ENCODE results near the gene ADK.

Gene ADK

GRCh38 chr10:74431816-74432215 lies 280.8 kb downstream of the ADK start:
- TF ChIP-seq, protein P1, sequence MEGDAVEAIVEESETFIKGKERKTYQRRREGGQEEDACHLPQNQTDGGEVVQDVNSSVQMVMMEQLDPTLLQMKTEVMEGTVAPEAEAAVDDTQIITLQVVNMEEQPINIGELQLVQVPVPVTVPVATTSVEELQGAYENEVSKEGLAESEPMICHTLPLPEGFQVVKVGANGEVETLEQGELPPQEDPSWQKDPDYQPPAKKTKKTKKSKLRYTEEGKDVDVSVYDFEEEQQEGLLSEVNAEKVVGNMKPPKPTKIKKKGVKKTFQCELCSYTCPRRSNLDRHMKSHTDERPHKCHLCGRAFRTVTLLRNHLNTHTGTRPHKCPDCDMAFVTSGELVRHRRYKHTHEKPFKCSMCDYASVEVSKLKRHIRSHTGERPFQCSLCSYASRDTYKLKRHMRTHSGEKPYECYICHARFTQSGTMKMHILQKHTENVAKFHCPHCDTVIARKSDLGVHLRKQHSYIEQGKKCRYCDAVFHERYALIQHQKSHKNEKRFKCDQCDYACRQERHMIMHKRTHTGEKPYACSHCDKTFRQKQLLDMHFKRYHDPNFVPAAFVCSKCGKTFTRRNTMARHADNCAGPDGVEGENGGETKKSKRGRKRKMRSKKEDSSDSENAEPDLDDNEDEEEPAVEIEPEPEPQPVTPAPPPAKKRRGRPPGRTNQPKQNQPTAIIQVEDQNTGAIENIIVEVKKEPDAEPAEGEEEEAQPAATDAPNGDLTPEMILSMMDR (IDR thresholded peaks at IDR 0.05; ENCODE audit: insufficient read depth, low read length): no peak
- no peaks in the 10 kb centered on the region for H3K27me3 ChIP-seq (ENCODE audit: insufficient read depth, poor library complexity, severe bottlenecking)
- H3K27ac ChIP-seq (replicated peaks): no peak overlapping the region
- no peak overlapping the region for H3K4me3 ChIP-seq (replicated peaks; ENCODE audit: insufficient read depth, low read length)
- no peak for DNase-seq (ENCODE audit: low read depth in 1 of 2, low spot score in 1 of 2)

DNA sequence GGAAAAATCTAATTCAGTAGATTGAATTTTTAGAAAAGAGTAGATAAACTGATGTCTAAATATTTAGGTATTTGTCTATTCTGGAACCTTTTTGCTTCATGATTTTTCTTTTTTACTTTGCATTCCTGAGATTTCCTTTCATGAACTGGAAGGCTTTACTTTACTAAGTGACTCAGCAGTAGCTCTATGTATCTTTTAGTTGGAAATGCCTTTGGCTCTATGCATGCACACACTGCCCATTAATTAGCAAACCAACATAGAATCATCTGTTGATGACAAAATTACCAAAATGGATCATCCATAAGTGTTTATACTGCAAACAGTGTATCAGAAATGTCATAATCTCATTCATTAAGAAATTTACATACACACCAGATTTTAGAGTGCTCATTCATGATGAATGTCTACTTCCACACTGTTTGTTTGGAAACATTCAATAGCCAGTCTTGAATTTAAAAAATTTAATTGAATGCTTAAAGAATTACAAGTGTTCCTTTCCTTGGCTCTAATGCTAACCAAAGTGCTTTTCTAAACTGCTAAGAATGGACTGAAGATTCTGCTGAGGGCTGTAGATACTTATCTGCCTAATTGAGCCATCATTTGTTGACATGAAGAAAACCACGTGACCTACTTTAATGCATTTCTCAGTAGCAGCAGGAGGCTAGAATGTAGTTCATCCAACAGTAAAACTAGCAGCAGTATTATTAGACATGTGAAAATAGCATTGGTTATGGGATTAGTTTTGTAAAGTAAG lies 282.0 kb downstream of the ADK start:
- no peak overlapping the region for H3K4me3 ChIP-seq (replicated peaks; ENCODE audit: insufficient read depth, low read length)
- TF ChIP-seq, protein P2, sequence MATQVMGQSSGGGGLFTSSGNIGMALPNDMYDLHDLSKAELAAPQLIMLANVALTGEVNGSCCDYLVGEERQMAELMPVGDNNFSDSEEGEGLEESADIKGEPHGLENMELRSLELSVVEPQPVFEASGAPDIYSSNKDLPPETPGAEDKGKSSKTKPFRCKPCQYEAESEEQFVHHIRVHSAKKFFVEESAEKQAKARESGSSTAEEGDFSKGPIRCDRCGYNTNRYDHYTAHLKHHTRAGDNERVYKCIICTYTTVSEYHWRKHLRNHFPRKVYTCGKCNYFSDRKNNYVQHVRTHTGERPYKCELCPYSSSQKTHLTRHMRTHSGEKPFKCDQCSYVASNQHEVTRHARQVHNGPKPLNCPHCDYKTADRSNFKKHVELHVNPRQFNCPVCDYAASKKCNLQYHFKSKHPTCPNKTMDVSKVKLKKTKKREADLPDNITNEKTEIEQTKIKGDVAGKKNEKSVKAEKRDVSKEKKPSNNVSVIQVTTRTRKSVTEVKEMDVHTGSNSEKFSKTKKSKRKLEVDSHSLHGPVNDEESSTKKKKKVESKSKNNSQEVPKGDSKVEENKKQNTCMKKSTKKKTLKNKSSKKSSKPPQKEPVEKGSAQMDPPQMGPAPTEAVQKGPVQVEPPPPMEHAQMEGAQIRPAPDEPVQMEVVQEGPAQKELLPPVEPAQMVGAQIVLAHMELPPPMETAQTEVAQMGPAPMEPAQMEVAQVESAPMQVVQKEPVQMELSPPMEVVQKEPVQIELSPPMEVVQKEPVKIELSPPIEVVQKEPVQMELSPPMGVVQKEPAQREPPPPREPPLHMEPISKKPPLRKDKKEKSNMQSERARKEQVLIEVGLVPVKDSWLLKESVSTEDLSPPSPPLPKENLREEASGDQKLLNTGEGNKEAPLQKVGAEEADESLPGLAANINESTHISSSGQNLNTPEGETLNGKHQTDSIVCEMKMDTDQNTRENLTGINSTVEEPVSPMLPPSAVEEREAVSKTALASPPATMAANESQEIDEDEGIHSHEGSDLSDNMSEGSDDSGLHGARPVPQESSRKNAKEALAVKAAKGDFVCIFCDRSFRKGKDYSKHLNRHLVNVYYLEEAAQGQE (IDR thresholded peaks at IDR 0.05; ENCODE audit: insufficient replicate concordance, low read depth): no peak
- TF ChIP-seq SPI1 (IDR thresholded peaks at IDR 0.05; ENCODE audit: borderline replicate concordance, low read depth) (no peak), POLR2AphosphoS5 (IDR thresholded peaks at IDR 0.05; ENCODE audit: low read depth) (no peak), GABPA (IDR thresholded peaks at IDR 0.05; ENCODE audit: low read depth) (no peak)
- TF ChIP-seq, protein P1 (IDR thresholded peaks at IDR 0.05; ENCODE audit: insufficient read depth, low read length): no peak
- no peak overlapping the region for H3K27ac ChIP-seq (replicated peaks)
- DNase-seq (ENCODE audit: low read depth in 1 of 2, low spot score in 1 of 2): no peak
- H3K27me3 ChIP-seq (ENCODE audit: insufficient read depth, poor library complexity, severe bottlenecking): no peaks in the 10 kb centered on the region

DNA sequence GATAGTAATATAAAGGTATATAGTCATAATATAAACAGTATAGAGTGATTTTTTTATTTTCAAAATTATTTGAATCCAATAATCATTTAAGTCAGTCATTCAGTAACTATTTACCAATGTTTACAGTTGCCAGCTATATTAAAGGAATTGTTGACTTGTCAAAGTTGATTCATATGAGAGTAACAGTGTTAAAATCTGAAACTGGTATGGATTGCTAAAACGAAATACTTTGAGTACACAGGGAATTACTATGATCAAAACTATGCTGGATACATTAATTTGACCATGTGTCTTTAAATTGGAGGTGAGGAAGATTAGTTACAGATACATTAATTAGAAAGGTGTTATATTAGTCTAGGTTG lies 282.6 kb downstream of the ADK start:
- no peak for DNase-seq (ENCODE audit: low read depth in 1 of 2, low spot score in 1 of 2)
- H3K27me3 ChIP-seq (ENCODE audit: insufficient read depth, poor library complexity, severe bottlenecking): no peaks in the 10 kb centered on the region
- no peak overlapping the region for H3K4me3 ChIP-seq (replicated peaks; ENCODE audit: insufficient read depth, low read length)
- TF ChIP-seq GABPA (IDR thresholded peaks at IDR 0.05; ENCODE audit: low read depth) (no peak), POLR2AphosphoS5 (IDR thresholded peaks at IDR 0.05; ENCODE audit: low read depth) (no peak), SPI1 (IDR thresholded peaks at IDR 0.05; ENCODE audit: borderline replicate concordance, low read depth) (no peak)
- TF ChIP-seq, protein P2 (IDR thresholded peaks at IDR 0.05; ENCODE audit: insufficient replicate concordance, low read depth): no peak
- TF ChIP-seq, protein P1 (IDR thresholded peaks at IDR 0.05; ENCODE audit: insufficient read depth, low read length): no peak
- no peak overlapping the region for H3K27ac ChIP-seq (replicated peaks)

DNA sequence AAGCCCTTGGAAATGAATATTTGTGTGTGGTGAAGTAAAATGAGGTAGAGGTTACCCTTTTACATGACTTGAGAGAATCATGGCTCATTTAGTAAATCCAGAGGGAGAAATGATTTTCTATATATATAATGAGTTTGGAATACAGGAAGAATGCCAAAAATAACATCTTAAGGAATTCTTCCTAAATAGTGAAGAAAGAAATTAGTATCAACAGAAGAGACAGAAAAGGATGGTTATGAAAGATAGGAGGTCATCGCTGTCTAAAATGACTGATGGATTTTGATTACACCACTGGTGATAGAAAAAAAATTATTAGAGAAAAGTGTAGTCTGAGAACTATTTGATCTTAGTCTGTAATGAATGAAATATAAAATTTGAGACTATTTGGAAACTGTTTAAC lies 283.0 kb downstream of the ADK start:
- Histone ChIP-seq H3K27me3 (ENCODE audit: insufficient read depth, poor library complexity, severe bottlenecking) (no peaks in the 10 kb centered on the region), H3K4me3 (replicated peaks; ENCODE audit: insufficient read depth, low read length) (no peak overlapping the region), H3K27ac (replicated peaks) (no peak overlapping the region)
- no peak for DNase-seq (ENCODE audit: low read depth in 1 of 2, low spot score in 1 of 2)
- no peak for TF ChIP-seq POLR2AphosphoS5 (IDR thresholded peaks at IDR 0.05; ENCODE audit: low read depth)
- TF ChIP-seq, protein P2 (IDR thresholded peaks at IDR 0.05; ENCODE audit: insufficient replicate concordance, low read depth): no peak
- no peak for TF ChIP-seq GABPA (IDR thresholded peaks at IDR 0.05; ENCODE audit: low read depth)
- no peak for TF ChIP-seq SPI1 (IDR thresholded peaks at IDR 0.05; ENCODE audit: borderline replicate concordance, low read depth)
- TF ChIP-seq, protein P1 (IDR thresholded peaks at IDR 0.05; ENCODE audit: insufficient read depth, low read length): no peak

Data from HL-60 (cell line).